Measurements from ENCODE around the gene PIP5K1B. TPM values are rescaled to one million over a fixed set of nuclear protein-coding genes. Genes with fewer than 3 reads are reported as not detected.

Gene PIP5K1B
- total and polyA plus RNA-seq, 5 donors = 37.8 to 81.5 (median 67.9) TPM

DNA sequence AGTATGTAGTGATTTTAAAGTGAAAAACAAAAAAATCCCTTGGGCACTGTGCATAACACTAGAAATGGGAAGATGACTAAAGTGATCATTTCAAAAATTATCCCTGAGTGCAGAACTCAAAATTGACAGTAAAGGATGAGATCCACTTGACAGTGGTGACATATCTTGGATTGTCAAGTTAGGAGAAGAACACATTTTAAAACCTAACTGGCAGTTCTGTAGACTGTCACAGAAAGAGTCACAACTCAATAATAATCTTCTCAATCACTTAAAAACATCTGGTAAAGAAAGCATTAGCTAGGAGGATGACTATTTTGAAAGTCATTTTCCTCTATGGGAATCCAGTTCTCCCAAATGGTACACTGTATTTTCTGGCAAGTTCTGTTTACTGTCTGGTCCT lies 127.1 kb downstream of the PIP5K1B start:
- no peak for DNase-seq
- peaks cover 6% of the 10 kb centered on the region for H3K4me1 ChIP-seq (ENCODE audit: control insufficient read depth, insufficient read depth, low read length)
- H3K27ac ChIP-seq (ENCODE audit: low read length) = no peak overlapping the region
- no peak for ATAC-seq
- H3K4me3 ChIP-seq (ENCODE audit: low read length) = no peak overlapping the region
- H3K27me3 ChIP-seq (ENCODE audit: control insufficient read depth, insufficient read depth) = no peaks in the 10 kb centered on the region
- H3K9me3 ChIP-seq (ENCODE audit: control insufficient read depth, low read length) = no peaks in the 10 kb centered on the region
- intact Hi-C loops (cut with DNase I) = no loop called here

DNA sequence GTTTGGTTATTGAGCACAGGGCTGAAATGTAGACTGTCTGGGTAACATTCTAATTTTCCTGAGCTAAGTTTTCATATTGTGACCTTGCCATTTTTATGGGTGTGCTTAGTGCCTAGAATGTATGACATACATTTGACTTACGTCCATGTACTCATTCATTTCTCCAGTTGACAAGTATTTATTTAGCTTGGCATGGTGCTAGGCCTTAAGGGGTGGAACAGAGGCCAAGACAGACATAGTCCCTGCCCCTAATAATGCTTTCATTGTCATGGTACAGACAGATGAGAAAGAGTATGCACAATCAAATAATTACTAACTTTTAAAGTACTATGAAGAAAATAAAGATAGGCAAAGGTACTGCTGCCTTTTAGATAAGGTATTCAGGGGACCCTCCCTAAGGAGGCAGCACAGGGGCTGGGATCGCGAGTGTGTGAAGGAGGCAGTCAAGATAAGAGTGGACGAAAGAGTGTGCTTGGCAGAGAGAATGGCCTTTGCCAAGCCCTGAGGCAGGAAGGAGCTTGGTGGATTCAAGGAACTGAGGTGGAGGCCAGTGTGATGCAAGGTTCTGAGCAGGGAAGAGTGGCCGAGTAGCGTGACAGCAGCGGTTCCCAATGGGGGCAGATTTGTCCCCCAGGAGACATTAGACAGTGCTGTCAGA lies 128.0 kb downstream of the PIP5K1B start:
- DNase-seq = peak in 1 of 3 donors; percentile 22
- WGBS = 52% methylated on average over 7 of the region's 7 CpGs
- Histone ChIP-seq H3K4me3 (ENCODE audit: low read length) (no peak overlapping the region), H3K4me1 (ENCODE audit: control insufficient read depth, insufficient read depth, low read length) (peaks cover 6% of the 10 kb centered on the region), H3K27ac (ENCODE audit: low read length) (no peak overlapping the region), H3K27me3 (ENCODE audit: control insufficient read depth, insufficient read depth) (no peaks in the 10 kb centered on the region), H3K9me3 (ENCODE audit: control insufficient read depth, low read length) (no peaks in the 10 kb centered on the region)
- intact Hi-C loops (cut with DNase I) = no loop called here
- ATAC-seq = peak in 1 of 2 donors; percentile 18

DNA sequence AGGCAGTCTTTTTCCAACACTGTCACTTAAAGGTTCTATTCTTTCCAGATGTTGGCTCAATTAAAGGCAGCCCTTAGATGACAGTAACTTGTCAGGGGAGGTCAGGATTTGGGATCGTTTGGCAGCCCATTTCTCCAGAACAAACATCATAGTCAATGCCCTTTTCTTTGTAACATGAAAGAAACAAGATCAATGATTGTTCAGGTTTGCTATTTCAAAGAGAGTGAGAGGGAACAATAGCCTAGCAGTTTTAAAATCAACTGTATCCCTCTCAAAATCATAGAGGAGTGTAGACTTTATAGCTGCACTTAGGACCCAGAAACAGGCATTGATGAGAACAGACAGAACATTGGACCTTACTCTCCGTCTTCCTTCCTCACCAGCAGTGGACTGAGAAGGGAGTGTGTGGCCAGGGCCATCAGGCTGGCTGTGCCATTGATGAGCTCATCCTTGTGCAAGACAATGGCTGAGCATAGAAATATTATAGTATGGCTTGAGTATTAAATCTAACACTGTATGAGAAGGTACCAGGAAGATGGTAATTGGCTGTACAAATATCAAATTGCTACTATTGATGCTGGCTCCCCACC lies 130.0 kb downstream of the PIP5K1B start:
- 59% methylated on average over 2 of the region's 2 CpGs for WGBS
- no peak for ATAC-seq
- H3K4me3 ChIP-seq (ENCODE audit: low read length) = no peak overlapping the region
- H3K27me3 ChIP-seq (ENCODE audit: control insufficient read depth, insufficient read depth) = no peaks in the 10 kb centered on the region
- intact Hi-C loops (cut with DNase I) = no loop called here
- DNase-seq = no peak
- H3K4me1 ChIP-seq (ENCODE audit: control insufficient read depth, insufficient read depth, low read length) = peaks cover 6% of the 10 kb centered on the region
- H3K9me3 ChIP-seq (ENCODE audit: control insufficient read depth, low read length) = no peaks in the 10 kb centered on the region
- H3K27ac ChIP-seq (ENCODE audit: low read length) = no peak overlapping the region

DNA sequence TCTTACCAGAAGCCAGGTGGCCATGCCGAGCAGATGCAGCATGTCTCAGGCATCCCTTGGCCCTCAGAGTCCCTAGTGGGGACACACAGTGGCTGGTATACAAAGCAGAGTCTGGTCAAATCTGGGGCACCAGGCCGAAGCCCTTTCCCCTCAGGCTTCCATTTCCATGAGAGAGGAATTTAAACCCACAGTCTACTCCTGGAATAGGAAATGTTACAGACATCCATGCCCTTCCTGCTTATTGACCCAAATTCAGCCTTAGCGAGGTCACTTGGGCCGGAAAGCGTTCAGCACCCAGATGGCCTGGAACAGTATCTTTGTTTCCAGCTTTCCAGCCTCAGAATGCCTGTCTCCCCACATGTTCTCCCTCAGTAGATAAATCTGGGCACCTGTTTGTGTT lies 131.7 kb downstream of the PIP5K1B start:
- ATAC-seq = no peak
- intact Hi-C loops (cut with DNase I) = no loop called here
- H3K4me3 ChIP-seq (ENCODE audit: low read length) = no peak overlapping the region
- peak in 1 of 3 donors; percentile 26 for DNase-seq
- peaks cover 7% of the 10 kb centered on the region for H3K4me1 ChIP-seq (ENCODE audit: control insufficient read depth, insufficient read depth, low read length)
- H3K9me3 ChIP-seq (ENCODE audit: control insufficient read depth, low read length) = no peaks in the 10 kb centered on the region
- no peak overlapping the region for H3K27ac ChIP-seq (ENCODE audit: low read length)
- H3K27me3 ChIP-seq (ENCODE audit: control insufficient read depth, insufficient read depth) = no peaks in the 10 kb centered on the region
- 70% methylated on average over 5 of the region's 5 CpGs for WGBS

- DNase-seq (no peak), ATAC-seq (no peak)
- H3K9me3 ChIP-seq (ENCODE audit: control insufficient read depth, low read length) = no peaks in the 10 kb centered on the region
- H3K27ac ChIP-seq (ENCODE audit: low read length) = no peak overlapping the region
- intact Hi-C loops (cut with DNase I) = no loop called here
- WGBS = 36% methylated on average over 1 of the region's 1 CpG
- no peaks in the 10 kb centered on the region for H3K27me3 ChIP-seq (ENCODE audit: control insufficient read depth, insufficient read depth)
- H3K4me1 ChIP-seq (ENCODE audit: control insufficient read depth, insufficient read depth, low read length) = peaks cover 7% of the 10 kb centered on the region
- H3K4me3 ChIP-seq (ENCODE audit: low read length) = no peak overlapping the region
Observed at GRCh38 chr9:68838245-68838644, 133.2 kb downstream of the PIP5K1B start.

- H3K4me1 ChIP-seq (ENCODE audit: control insufficient read depth, insufficient read depth, low read length) = peaks cover 7% of the 10 kb centered on the region
- ATAC-seq (no peak), DNase-seq (no peak)
- intact Hi-C loops (cut with DNase I) = loop anchor here in 1 of 4 donors (10.0 kb wide), 1 partner anchor 113 kb away; no protein-coding TSS in a partner anchor
- no peak overlapping the region for H3K27ac ChIP-seq (ENCODE audit: low read length)
- 57% methylated on average over 6 of the region's 6 CpGs for WGBS
- no peak overlapping the region for H3K4me3 ChIP-seq (ENCODE audit: low read length)
- H3K27me3 ChIP-seq (ENCODE audit: control insufficient read depth, insufficient read depth) = no peaks in the 10 kb centered on the region
- no peaks in the 10 kb centered on the region for H3K9me3 ChIP-seq (ENCODE audit: control insufficient read depth, low read length)
Observed at GRCh38 chr9:68841276-68842052, 136.4 kb downstream of the PIP5K1B start.

- H3K4me1 ChIP-seq (ENCODE audit: control insufficient read depth, insufficient read depth, low read length) = peaks cover 7% of the 10 kb centered on the region
- no peaks in the 10 kb centered on the region for H3K9me3 ChIP-seq (ENCODE audit: control insufficient read depth, low read length)
- no peak for ATAC-seq
- WGBS = 89% methylated on average over 2 of the region's 2 CpGs
- intact Hi-C loops (cut with DNase I) = loop anchor here in 1 of 4 donors (10.0 kb wide), 1 partner anchor 112 kb away; no protein-coding TSS in a partner anchor
- no peak overlapping the region for H3K27ac ChIP-seq (ENCODE audit: low read length)
- no peak overlapping the region for H3K4me3 ChIP-seq (ENCODE audit: low read length)
- H3K27me3 ChIP-seq (ENCODE audit: control insufficient read depth, insufficient read depth) = no peaks in the 10 kb centered on the region
- DNase-seq = no peak
Observed at GRCh38 chr9:68842568-68842967, 137.5 kb downstream of the PIP5K1B start.

- H3K4me3 ChIP-seq (ENCODE audit: low read length) = no peak overlapping the region
- intact Hi-C loops (cut with DNase I) = loop anchor here in 1 of 4 donors (10.0 kb wide), 1 partner anchor 112 kb away; no protein-coding TSS in a partner anchor
- DNase-seq (no peak), ATAC-seq (no peak)
- no peaks in the 10 kb centered on the region for H3K27me3 ChIP-seq (ENCODE audit: control insufficient read depth, insufficient read depth)
- 81% methylated on average over 3 of the region's 3 CpGs for WGBS
- H3K4me1 ChIP-seq (ENCODE audit: control insufficient read depth, insufficient read depth, low read length) = peaks cover 7% of the 10 kb centered on the region
- no peaks in the 10 kb centered on the region for H3K9me3 ChIP-seq (ENCODE audit: control insufficient read depth, low read length)
- H3K27ac ChIP-seq (ENCODE audit: low read length) = no peak overlapping the region
Observed at GRCh38 chr9:68843239-68843638, 138.2 kb downstream of the PIP5K1B start.

- ATAC-seq = peak in 1 of 2 donors; percentile 33
Observed at GRCh38 chr9:68844157-68844556, 139.1 kb downstream of the PIP5K1B start.

DNA sequence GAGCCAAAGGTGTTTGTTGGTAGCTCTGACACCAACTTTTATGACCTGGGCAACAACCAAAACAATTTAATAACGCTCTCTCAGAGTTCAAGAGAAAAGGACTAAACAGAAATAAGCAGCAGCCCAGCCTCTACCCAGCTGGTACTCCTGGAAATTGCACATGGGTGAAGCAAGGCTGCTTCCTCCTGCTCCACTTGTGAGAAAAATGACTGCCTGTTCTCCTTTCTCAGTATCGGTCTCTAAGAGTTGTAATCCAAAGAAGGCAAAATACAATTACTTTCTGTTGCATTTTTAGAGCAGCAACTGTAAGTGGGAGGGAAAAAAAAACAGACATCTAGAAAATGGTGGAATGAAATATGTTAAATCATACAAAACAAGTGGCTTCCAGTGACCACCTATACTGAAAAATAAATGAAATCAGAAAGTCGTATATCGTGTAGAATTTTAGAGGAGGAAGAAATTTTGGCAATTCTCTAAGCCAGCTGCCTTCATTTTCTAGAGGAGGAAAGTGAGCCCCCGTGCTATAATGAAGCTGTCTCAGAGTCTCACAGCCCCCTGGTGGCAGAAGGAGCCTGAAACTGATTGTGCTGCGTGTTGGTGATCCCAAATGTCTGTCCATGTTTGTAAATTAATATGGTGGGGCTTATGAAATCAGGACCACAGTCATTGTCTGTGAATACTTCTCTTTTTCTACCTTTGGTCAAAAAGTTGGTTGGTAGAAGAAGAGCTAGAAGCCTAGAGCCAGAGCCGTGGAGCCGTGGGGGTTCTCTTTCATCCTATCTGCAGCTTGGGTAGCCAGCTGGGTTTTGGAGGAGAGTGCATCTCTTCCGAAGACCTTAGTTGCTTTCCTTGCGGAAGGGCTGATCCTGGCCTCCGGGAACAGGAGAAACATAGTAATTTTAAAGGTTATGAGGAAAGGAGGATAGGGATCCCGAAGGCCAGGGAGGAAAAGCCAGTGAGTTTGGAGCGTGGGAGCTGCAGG lies 139.9 kb downstream of the PIP5K1B start:
- Histone ChIP-seq H3K27ac (ENCODE audit: low read length) (no peak overlapping the region), H3K4me3 (ENCODE audit: low read length) (no peak overlapping the region), H3K9me3 (ENCODE audit: control insufficient read depth, low read length) (no peaks in the 10 kb centered on the region), H3K27me3 (ENCODE audit: control insufficient read depth, insufficient read depth) (no peaks in the 10 kb centered on the region), H3K4me1 (ENCODE audit: control insufficient read depth, insufficient read depth, low read length) (peaks cover 7% of the 10 kb centered on the region)
- ATAC-seq (peak; percentile 67 to 74), DNase-seq (peak; percentile 64 to 84 (median 72))
- intact Hi-C loops (cut with DNase I) = loop anchor here in 1 of 4 donors (10.0 kb wide), 1 partner anchor 110 kb away; no protein-coding TSS in a partner anchor
- 63% methylated on average over 13 of the region's 13 CpGs for WGBS

More at GRCh38 chr9:68844157-68844556, 139.1 kb downstream of the PIP5K1B start:
- Histone ChIP-seq H3K27me3 (ENCODE audit: control insufficient read depth, insufficient read depth) (no peaks in the 10 kb centered on the region), H3K4me1 (ENCODE audit: control insufficient read depth, insufficient read depth, low read length) (peaks cover 7% of the 10 kb centered on the region), H3K4me3 (ENCODE audit: low read length) (no peak overlapping the region), H3K9me3 (ENCODE audit: control insufficient read depth, low read length) (no peaks in the 10 kb centered on the region), H3K27ac (ENCODE audit: low read length) (no peak overlapping the region)
- 77% methylated on average over 3 of the region's 3 CpGs for WGBS
- DNase-seq = peak in 1 of 3 donors; percentile 26
- intact Hi-C loops (cut with DNase I) = loop anchor here in 1 of 4 donors (10.0 kb wide), 1 partner anchor 111 kb away; no protein-coding TSS in a partner anchor
